A549 treated with RU486 at 1 μM for 4 hours (cell line): ENCODE results near the gene CCDC198. TPM values are rescaled to one million over a fixed set of nuclear protein-coding genes. Genes with fewer than 3 reads are reported as not detected.

ENCODE experiments used
- total RNA-seq: library from RNA; stranded (reverse); fragments of 200-300 nt; extraction: Qiagen RNA extraction; gene quantifications from 5 replicates; pipeline ENCODE4 v1.2.3, GENCODE V29; 2022; ENCODE audit warnings: low read depth

Gene CCDC198, protein sequence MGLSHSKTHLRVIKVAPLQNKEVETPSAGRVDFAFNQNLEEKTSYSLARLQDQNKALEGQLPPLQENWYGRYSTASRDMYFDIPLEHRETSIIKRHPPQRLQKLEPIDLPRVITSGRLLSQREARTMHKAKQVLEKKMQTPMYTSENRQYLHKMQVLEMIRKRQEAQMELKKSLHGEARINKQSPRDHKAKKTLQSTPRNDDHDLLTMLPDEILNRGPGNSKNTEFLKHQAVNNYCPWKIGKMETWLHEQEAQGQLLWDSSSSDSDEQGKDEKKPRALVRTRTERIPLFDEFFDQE
- total RNA-seq, result 2.5 to 4.0 TPM (median 3.1 TPM) in 5 replicates

DNA sequence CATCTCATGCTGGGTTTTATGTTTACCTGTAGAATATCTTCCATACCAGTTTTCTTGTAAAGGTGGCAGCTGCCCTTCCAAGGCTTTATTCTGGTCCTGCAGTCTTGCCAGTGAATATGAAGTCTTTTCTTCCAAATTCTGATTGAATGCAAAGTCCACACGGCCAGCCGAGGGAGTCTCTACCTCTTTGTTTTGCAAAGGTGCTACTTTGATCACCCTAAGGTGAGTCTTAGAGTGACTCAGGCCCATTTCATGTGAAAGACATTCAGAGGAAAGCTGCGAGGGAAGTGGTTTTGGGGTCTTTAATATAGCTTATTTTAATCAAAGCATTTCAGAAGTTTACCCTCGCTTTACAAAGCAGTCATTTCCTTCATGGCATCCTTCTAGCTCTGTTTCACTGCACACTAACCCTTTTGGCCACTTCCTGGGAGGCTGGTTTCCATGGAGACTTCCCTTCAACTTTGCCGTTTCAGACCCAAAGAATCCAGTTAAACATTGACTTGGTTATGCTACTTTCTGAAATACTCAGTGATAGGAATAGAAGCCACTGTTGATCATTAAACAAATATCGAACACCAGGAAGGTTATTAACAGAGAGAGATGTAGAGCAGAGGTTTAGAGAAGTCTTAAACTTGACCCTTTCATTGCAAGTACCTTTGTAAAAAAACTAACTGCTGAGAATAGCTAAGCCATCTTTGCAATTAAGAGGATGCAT is at the start of gene CCDC198:
Gene CCDC198, minus strand, starts transcription at position 391 of the 715 bp plus-strand sequence. Its CDS starts 142 bp downstream, at position 249.

Other genes starting within 250 kb of the CCDC198 start
- gene EXOC5, start 225.0 kb downstream of the CCDC198 start, total RNA-seq, result 19.1 to 43.7 TPM (median 39.7 TPM) in 5 replicates
- 9.7 to 21.8 TPM (median 19.0 TPM) in 5 replicates for gene AP5M1, start 224.9 kb downstream of the CCDC198 start, total RNA-seq
- 5.0 to 15.5 TPM (median 13.0 TPM) in 5 replicates for gene NAA30, start 103.3 kb downstream of the CCDC198 start, total RNA-seq